Limb (tissue), 2 donors: Measurements from ENCODE around the gene CUTA.
"Not testable (repeated sequence)": the region's sequence is repeated elsewhere in the genome, so short reads cannot be mapped to it uniquely, and the experiment has no call there.

Experiments used
- DNase-seq, 2 donors: peaks; one replicate each; pipeline ENCODE4 v3.0.0-alpha.2; 2016; ENCODE audit errors: extremely low spot score in 2 of 2

The CUTA gene

DNA sequence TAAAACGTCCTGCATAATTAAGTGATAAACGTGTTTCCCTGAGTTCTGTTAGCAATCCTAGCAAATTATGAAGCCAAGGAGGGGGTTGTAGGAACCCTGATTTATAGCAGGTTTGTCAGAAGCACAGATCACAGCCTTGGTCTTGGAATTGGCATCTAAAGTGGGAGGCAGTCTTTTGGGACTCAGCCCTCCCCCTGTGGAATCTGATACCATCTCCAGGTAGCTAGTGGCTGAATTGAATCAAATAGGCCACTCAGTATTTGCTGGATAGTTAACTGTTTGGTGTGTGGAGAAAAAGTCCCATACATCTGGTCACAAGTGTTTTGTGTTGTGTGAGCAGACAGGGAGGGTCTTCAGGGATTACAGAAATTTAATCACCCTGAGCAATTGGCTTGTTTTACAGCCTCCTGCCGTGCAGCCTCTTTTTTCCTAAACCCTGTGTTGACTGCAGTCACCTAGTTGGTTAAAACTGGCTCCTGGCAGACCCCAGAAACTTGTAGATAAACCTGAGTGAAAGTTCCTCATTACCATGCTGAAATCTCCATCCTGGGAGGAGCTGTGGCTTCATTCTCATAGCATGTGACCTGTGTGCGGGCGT lies 45.3 kb downstream of the CUTA start:
- no peak for DNase-seq

- DNase-seq = not testable (repeated sequence)
These were observed 46.0 kb downstream of the CUTA start for GRCh38 chr6:33371901-33372300.

- not testable (repeated sequence) for DNase-seq
These were observed 50.2 kb downstream of the CUTA start for GRCh38 chr6:33367715-33368025.

DNA sequence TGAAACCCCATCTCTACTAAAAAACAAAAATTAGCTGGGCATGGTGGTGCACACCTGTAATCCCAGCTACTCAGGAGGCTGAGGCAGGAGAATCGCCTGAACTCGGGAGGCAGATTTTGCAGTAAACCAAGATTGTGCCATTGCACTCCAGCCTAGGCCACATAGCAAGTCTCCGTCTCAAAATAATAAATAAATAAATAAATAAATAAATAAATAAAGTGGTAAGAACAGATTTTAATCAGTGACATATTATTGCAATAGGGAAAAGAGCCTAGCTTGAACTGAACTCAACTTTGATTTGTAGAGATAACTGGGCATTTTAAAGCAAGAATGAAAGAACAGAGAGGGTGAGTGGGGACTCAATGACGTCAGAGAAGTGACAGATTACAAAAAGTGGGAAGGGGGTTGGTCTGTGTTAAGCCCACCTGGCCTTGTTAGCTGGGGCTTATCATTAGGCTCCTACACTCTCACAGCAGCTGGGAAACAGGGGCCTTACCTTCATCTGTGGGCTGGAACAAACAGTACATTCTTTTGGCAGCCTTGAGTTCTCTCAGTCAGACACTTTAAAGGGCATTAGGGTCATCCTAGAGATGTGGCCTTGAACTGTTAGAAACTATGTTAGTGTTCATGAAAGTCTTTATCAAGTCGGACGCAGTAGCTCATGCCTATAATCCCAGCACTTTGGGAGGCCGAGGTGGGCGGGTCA lies 50.7 kb downstream of the CUTA start:
- DNase-seq = no peak
